Suprapubic skin (tissue), 4 donors: Measurements from ENCODE around the gene RASSF8.

Source experiments
- POLR2A ChIP-seq, 2 donors: fragments of 450-650 bp; IDR thresholded peaks; one replicate each; pipeline ENCODE4 v1.6.1; 2017; ENCODE audit warnings: antibody characterized with exemption in 2 of 2, mild to moderate bottlenecking in 2 of 2, moderate library complexity in 2 of 2
- POLR2AphosphoS5 ChIP-seq, 3 donors: sonication (generic); formaldehyde crosslinking; IDR thresholded peaks; one replicate each; pipeline ENCODE4 v1.6.1; 2017; ENCODE audit warnings: antibody characterized with exemption in 3 of 3

GRCh38 chr12:25962932-25963525 is 4.5 kb downstream of the RASSF8 start:
- TF ChIP-seq POLR2A (IDR thresholded peaks at IDR 0.05) (no peak), POLR2AphosphoS5 (IDR thresholded peaks at IDR 0.05) (no peak)
